Left lung (tissue), 10 donors: Measurements from ENCODE around the gene TRAF3. TPM values are rescaled to one million over a fixed set of nuclear protein-coding genes. Genes with fewer than 3 reads are reported as not detected.

Source experiments
- ATAC-seq: fragments of 200-7000 bp; cut with Tn5 transposase; one replicate; pipeline ENCODE4 v1.9.1; 2020; ENCODE audit warnings: moderate library complexity
- DNase-seq, 4 donors: peaks; one replicate each; pipeline ENCODE4 v3.0.0-alpha.2; 2013 to 2020
- H3K27ac ChIP-seq, 2 donors: fragments of 200-600 bp; sonication (generic) in 1 of 2; one replicate each; pipeline versions ENCODE4 v1.5.0 to v1.8.0; 2020 to 2021
- H3K27me3 ChIP-seq, 2 donors: fragments of 200-600 bp; sonication (generic) in 1 of 2; one replicate each; pipeline versions ENCODE4 v1.5.0 to v1.8.0; 2020 to 2021
- H3K36me3 ChIP-seq, 2 donors: fragments of 200-600 bp; sonication (generic) in 1 of 2; one replicate each; pipeline versions ENCODE4 v1.5.0 to v1.8.0; 2020 to 2021
- H3K4me1 ChIP-seq, 2 donors: fragments of 200-600 bp; one replicate each; pipeline ENCODE4 v1.8.0; 2021
- H3K4me3 ChIP-seq, 2 donors: fragments of 200-600 bp; sonication (generic) in 1 of 2; one replicate each; pipeline versions ENCODE4 v1.5.0 to v1.8.0; 2020 to 2021; ENCODE audit warnings: mild to moderate bottlenecking in 1 of 2
- H3K9me3 ChIP-seq, 2 donors: fragments of 200-600 bp; sonication (generic) in 1 of 2; one replicate each; pipeline versions ENCODE4 v1.5.0 to v1.8.0; 2020 to 2021
- CTCF ChIP-seq, 2 donors: fragments of 200-600 bp; sonication (generic) in 1 of 2; IDR thresholded peaks; one replicate each; pipeline versions ENCODE4 v1.5.0 to v1.8.0; 2021; ENCODE audit warnings: antibody characterized with exemption in 2 of 2
- intact Hi-C, 2 donors: fragments of 100-400 bp; cut with DNase I; formaldehyde crosslinking; loops; one replicate each; pipeline versions ENCODE4 v1.11.2 to v1.14.2; 2022
- polyA plus RNA-seq, 6 donors: library from polyadenylated mRNA; unstranded; fragments of 120-200 nt; gene quantifications; one replicate each; pipeline ENCODE4 v1.2.1, GENCODE V29; 2013; ENCODE audit not compliant: insufficient read length in 6 of 6
- total RNA-seq, 2 donors: library from RNA; stranded (reverse); fragmentation: NEBNext Ultra II Directional; extraction: Animal tissue kit (Norgen Biotek cat#: 25700); gene quantifications; one replicate each; pipeline ENCODE4 v1.2.1, GENCODE V29; 2021
- donor health status: DM: no; HTN: yes; CAD: no.
- donor health status: DM: no; HTN: no; CAD: no.

Gene TRAF3
- total and polyA plus RNA-seq, 8 donors = 10.9 to 25.1 (median 13.1) TPM

GRCh38 chr14:102746634-102747438 lies 30.4 kb upstream of the TRAF3 start:
- H3K36me3 ChIP-seq = peaks cover 0 to 19% of the 10 kb centered on the region in 2 donors
- no peaks in the 10 kb centered on the region for H3K4me1 ChIP-seq
- intact Hi-C loops = no loop called here
- H3K27ac ChIP-seq = no peak overlapping the region
- peaks cover 0 to 5% of the 10 kb centered on the region in 2 donors for H3K9me3 ChIP-seq
- ATAC-seq (no peak), DNase-seq (no peak)
- no peaks in the 10 kb centered on the region for H3K27me3 ChIP-seq
- H3K4me3 ChIP-seq = no peak overlapping the region
- TF ChIP-seq CTCF (IDR thresholded peaks at IDR 0.05) = no peak

- DNase-seq = peak in 1 of 4 donors; percentile 61
- H3K27ac ChIP-seq = no peak overlapping the region
- H3K27me3 ChIP-seq = no peaks in the 10 kb centered on the region
- intact Hi-C loops = no loop called here
- TF ChIP-seq CTCF (IDR thresholded peaks at IDR 0.05) = no peak
- ATAC-seq = no peak
- no peaks in the 10 kb centered on the region for H3K4me1 ChIP-seq
- H3K9me3 ChIP-seq = no peaks in the 10 kb centered on the region
- no peak overlapping the region for H3K4me3 ChIP-seq
- H3K36me3 ChIP-seq = peaks cover 0 to 19% of the 10 kb centered on the region in 2 donors
These were observed 28.4 kb upstream of the TRAF3 start for GRCh38 chr14:102748806-102749205.

- intact Hi-C loops = no loop called here
- no peak for ATAC-seq
- TF ChIP-seq CTCF (IDR thresholded peaks at IDR 0.05) = no peak
- no peak overlapping the region for H3K4me3 ChIP-seq
- no peaks in the 10 kb centered on the region for H3K9me3 ChIP-seq
- no peaks in the 10 kb centered on the region for H3K4me1 ChIP-seq
- H3K36me3 ChIP-seq = peaks cover 0 to 19% of the 10 kb centered on the region in 2 donors
- H3K27me3 ChIP-seq = no peaks in the 10 kb centered on the region
- peak in 1 of 4 donors; percentile 61 for DNase-seq
- H3K27ac ChIP-seq = no peak overlapping the region
These were observed 27.6 kb upstream of the TRAF3 start for GRCh38 chr14:102749393-102750305.

- Histone ChIP-seq H3K36me3 (peaks cover 0 to 13% of the 10 kb centered on the region in 2 donors), H3K27ac (no peak overlapping the region), H3K27me3 (no peaks in the 10 kb centered on the region), H3K4me3 (no peak overlapping the region), H3K4me1 (no peaks in the 10 kb centered on the region), H3K9me3 (no peaks in the 10 kb centered on the region)
- TF ChIP-seq CTCF (IDR thresholded peaks at IDR 0.05) = no peak
- intact Hi-C loops = no loop called here
- peak in 1 of 4 donors; percentile 69 for DNase-seq
- ATAC-seq = no peak
These were observed 26.9 kb upstream of the TRAF3 start for GRCh38 chr14:102750376-102750775.

GRCh38 chr14:102751088-102751487 lies 26.2 kb upstream of the TRAF3 start:
- no peaks in the 10 kb centered on the region for H3K9me3 ChIP-seq
- intact Hi-C loops = no loop called here
- H3K36me3 ChIP-seq = peaks cover 0 to 13% of the 10 kb centered on the region in 2 donors
- H3K27ac ChIP-seq = no peak overlapping the region
- no peak overlapping the region for H3K4me3 ChIP-seq
- H3K4me1 ChIP-seq = no peaks in the 10 kb centered on the region
- DNase-seq (peak in 1 of 4 donors; percentile 70), ATAC-seq (no peak)
- no peak for TF ChIP-seq CTCF (IDR thresholded peaks at IDR 0.05)
- no peaks in the 10 kb centered on the region for H3K27me3 ChIP-seq
